Renal cortical epithelial cell (primary cell): ENCODE data around the gene ECT2. TPM values are rescaled to one million over a fixed set of nuclear protein-coding genes. Genes with fewer than 3 reads are reported as not detected.
"Not testable (repeated sequence)": the region's sequence is repeated elsewhere in the genome, so short reads cannot be mapped to it uniquely, and the experiment has no call there.

Experiments used
- DNase-seq: peaks from one replicate; pipeline ENCODE4 v3.0.0-alpha.2; 2011; ENCODE audit warnings: low read depth
- total RNA-seq: library from RNA; depleted of rRNA; stranded (reverse); fragments of >200 nt; gene quantifications from 2 replicates; pipeline ENCODE4 v1.2.3, GENCODE V29; 2014

The ECT2 gene
- 61.1 and 107 TPM in 2 replicates for total RNA-seq

GRCh38 chr3:172750368-172751174 lies at the start of gene ECT2:
ECT2 (plus strand) TSS chr3:172750726; CDS start chr3:172754531, 3,805 bp downstream.
- peak; percentile 99 for DNase-seq

GRCh38 chr3:172700936-172701455 lies 49.5 kb upstream of the ECT2 start:
- no peak for DNase-seq

- peak; percentile 34 for DNase-seq
Observed at GRCh38 chr3:172701751-172702150, 48.8 kb upstream of the ECT2 start.

- DNase-seq = no peak
Observed at GRCh38 chr3:172702256-172702655, 48.3 kb upstream of the ECT2 start.

GRCh38 chr3:172702731-172703130 lies 47.8 kb upstream of the ECT2 start:
- not testable (repeated sequence) for DNase-seq

- no peak for DNase-seq
Observed at GRCh38 chr3:172704001-172704400, 46.5 kb upstream of the ECT2 start.

- no peak for DNase-seq
Observed at GRCh38 chr3:172705170-172705569, 45.4 kb upstream of the ECT2 start.

GRCh38 chr3:172707030-172707429 lies 43.5 kb upstream of the ECT2 start:
- no peak for DNase-seq

GRCh38 chr3:172707967-172708366 lies 42.6 kb upstream of the ECT2 start:
- DNase-seq = peak; percentile 75

GRCh38 chr3:172708921-172709773 lies 41.4 kb upstream of the ECT2 start:
- DNase-seq = peak; percentile 53

GRCh38 chr3:172709774-172710663 lies 40.5 kb upstream of the ECT2 start:
- peak; percentile 37 for DNase-seq

- peak; percentile 99 for DNase-seq
Observed at GRCh38 chr3:172710664-172711453, 39.7 kb upstream of the ECT2 start, which contains the start of gene NCEH1. NCEH1 (minus strand) TSS chr3:172711067; CDS start chr3:172710984, 83 bp downstream.

GRCh38 chr3:172711454-172711795 lies 39.1 kb upstream of the ECT2 start:
- no peak for DNase-seq

GRCh38 chr3:172713316-172713715 lies 37.2 kb upstream of the ECT2 start:
- no peak for DNase-seq

GRCh38 chr3:172716476-172716875 lies 34.0 kb upstream of the ECT2 start:
- no peak for DNase-seq

- DNase-seq = peak; percentile 38
Observed at GRCh38 chr3:172717493-172718088, 32.9 kb upstream of the ECT2 start.

GRCh38 chr3:172722536-172723040 lies 27.9 kb upstream of the ECT2 start:
- not testable (repeated sequence) for DNase-seq

- DNase-seq = no peak
Observed at GRCh38 chr3:172726380-172726779, 24.1 kb upstream of the ECT2 start.

- no peak for DNase-seq
Observed at GRCh38 chr3:172735014-172735413, 15.5 kb upstream of the ECT2 start.

GRCh38 chr3:172739462-172739861 lies 11.1 kb upstream of the ECT2 start:
- no peak for DNase-seq
